NCI-H526 (cell line): ENCODE results near the gene PCAT7.
"Not testable (repeated sequence)": the region's sequence is repeated elsewhere in the genome, so short reads cannot be mapped to it uniquely, and the experiment has no call there.

Source experiments
- DNase-seq, 2 experiments: peaks; one replicate each; lab custom pipeline; 2025; lab: John Stamatoyannopoulos, UW

Gene PCAT7

GRCh38 chr9:94554439-94555331, at the start of gene PCAT7:
Gene PCAT7 (plus strand): TSS chr9:94555083.
- DNase-seq: peak; percentile 67 to 90

DNA sequence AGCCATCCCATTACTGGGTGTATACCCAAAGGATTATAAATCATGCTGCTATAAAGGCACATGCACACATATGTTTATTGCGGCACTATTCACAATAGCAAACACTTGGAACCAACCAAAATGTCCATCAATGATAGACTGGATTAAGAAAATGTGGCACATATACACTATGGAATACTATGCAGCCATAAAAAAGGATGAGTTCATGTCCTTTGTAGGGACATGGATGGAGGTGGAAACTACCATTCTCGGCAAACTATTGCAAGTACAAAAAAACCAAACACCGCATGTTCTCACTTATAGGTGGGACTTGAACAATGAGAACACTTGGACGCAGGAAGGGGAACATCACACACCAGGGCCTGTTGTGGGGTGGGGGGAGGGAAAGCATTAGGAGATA, 48.5 kb upstream of the PCAT7 start:
- DNase-seq: not testable (repeated sequence)

DNA sequence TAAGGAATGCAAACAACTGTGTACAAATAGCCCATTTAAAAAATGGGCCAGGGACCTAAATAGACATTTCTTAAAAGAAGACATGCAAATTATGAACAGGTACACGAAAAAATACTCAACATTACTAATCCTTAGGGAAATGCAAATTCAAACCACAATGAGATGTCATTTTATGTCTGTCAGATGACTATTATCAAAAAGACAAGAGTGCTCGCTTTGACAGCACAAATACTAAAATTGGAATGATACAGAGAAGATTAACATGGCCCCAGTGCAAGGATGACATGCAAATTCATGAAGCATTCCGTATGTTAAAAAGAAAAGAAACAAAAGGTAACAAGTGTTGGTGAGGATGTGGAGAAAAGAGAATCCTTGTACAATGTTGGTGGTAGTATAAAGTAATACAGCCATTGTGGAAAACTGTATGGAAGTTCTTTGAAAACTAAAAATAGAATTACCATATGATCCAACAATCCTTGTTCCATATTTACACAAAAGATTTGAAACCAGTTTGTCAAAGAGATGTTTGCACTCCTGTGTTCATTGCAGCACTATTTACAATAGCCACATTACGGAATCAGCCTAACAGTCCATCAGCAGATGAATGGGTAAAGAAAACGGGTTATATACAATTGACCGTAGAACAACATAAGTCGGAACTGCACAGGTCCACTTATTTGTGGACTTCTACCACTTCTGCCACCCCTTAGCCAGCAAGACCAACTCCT, 47.2 kb upstream of the PCAT7 start:
- DNase-seq: peak; percentile 58 to 63

DNA sequence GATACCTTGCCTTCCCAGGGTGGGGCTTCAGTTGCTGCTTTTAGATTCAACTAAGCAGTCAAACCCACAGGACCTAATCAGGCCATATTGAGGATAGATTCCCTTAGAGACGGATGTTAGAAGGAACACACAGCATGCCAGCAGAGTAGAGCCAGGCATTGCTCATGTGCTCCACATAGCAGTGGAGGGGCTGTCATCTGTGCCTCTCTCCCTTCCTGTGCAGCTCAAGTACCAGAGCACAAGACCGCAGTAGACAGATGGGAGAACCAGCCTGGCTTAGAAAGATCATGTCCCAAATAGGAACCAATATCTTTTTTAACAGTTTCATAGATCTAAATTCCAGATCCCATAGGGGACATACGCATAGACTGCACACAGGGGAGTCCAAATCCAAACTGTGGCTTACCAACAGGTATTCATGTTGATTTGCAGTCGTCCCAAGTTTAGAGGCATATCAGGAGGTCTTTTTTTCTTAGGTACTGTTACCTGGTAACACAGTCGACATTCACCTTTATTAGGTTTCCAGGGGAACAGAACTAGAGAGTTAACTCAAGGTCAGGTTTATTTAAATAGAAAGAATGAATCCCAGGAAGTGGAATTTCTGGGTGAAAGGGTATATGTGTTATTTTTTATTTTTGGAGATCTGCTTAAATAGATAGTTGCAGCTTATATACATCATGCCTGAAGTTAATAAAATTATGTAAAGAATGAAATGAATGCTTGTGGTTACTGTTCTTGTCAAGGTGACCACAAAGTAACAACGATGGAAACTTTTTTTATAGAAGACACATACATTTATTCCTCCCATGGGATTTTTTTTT, 43.5 kb upstream of the PCAT7 start:
- DNase-seq: no peak

- DNase-seq: no peak
These were observed 43.0 kb upstream of the PCAT7 start for GRCh38 chr9:94511955-94512265.

DNA sequence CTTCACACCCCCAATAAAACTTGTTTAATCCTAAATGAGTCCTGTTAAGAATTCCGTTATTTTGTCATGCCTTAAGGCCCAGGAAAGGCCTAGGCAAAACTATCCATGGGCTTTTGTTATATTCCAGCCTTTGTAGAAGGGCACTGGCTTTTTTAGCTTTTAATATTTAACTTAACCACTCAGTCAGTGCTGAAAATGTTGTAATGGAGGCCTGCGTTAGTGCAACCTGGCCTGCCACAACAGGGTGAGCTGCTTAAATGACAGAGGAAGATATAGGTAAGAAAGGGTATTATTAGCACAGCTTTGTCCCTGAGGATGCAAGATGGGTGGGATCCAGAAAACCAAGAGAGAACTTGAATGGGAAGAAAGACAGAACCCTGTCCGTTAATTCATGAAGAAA, 40.2 kb upstream of the PCAT7 start:
- no peak for DNase-seq

DNA sequence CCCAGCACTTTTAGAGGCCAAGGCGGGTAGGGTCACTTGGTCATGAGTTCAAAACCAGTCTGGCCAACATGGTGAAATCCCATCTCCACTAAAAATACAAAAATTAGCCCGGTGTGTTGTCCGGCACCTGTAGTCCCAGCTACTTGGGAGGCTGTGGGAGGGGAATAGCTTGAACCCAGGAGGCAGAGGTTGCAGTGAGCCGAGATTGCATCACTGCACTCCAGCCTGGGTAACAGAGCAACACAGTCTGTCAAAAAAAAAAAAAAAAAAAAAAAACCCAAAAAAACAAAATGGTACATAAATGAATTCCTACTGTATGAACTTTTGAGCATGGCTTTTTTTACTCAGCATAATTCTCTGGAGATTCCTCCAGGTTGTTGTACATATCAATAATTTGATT, 37.6 kb upstream of the PCAT7 start:
- no peak for DNase-seq

DNA sequence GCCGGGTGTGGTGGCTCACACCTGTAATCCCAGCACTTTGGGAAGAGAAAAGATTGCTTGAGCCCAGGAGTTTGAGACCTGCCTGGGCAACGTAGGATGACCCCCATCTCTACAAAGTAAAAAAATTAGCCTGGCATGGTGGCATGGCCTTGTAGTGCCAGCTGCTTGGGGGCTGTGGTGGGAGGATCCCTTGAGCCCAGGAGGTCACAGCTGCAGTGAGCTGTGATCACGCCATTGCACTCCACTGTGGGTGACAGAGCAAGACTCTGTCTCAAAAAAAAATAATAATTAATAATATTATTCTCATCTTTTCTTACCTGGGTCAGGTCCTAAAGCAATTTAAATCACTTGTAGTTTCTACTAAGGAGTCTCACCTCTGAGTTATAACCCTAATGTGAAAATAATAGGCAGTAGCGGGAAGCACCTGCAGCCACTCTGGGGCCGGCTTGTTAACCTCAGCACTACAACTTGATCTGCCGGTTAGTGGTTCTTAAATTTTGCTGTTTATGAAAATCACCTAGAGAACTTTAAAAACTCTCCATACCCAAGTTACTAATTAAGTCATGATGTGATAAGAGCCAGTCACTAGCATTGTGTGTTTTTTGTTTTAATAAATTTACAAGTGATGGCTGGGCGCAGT, 29.4 kb upstream of the PCAT7 start:
- DNase-seq: no peak

DNA sequence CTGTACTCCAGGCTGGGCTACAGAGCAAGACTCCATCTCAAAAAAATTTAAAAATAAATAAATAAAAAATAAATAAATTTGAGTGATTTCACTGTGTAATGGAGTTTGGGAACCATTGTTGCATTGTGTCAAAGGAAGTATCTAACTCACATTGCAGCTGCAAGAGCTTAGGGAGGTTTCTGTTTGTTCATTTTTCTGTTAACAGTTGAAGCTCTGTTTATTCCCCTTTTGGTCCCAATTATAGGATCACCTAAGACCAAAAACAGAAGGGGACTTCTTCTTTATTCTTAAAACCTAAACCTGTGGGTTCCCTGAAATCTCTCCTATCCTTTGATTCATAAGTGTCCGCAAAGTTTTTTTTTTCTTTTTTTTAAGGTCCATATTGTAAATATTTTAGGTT, 28.6 kb upstream of the PCAT7 start:
- no peak for DNase-seq

- no peak for DNase-seq
These were observed 27.9 kb upstream of the PCAT7 start for GRCh38 chr9:94526951-94527350.

DNA sequence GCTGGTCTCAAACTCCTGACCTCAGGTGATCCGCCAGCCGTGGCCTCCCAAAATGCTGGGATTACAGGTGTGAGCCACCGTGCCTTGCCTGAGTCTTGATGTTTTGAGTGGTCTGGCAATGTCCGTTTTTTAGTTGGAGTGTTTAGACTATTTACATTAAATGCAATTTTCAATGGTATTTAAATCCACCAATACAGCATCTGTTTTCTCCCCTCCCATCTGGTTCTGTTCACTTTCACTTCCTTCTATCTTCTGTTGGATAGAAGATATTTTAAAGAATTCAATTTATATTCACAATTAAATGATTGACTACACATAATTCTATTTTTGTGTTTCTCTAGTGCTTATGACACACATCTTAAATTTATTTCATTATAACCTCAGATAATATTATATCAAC, 26.0 kb upstream of the PCAT7 start:
- DNase-seq: no peak

DNA sequence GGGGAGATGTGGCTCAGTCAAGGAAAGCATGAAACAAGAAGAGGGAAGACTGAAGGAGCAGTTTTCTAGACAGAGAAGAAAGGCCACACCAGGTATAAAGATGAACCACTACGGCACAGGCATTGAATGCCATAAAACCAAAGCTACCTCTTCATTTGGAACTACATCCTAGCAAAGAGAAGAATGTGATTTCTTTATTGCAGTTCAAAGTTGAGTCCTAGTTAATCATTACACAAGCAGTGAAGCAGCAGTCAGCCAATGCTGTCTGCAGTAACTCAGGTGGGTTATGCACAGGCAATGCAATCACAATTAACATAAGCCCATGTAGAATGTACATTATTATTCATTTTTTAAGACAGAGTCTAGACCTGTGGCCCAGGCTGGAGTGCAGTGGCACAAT, 21.7 kb upstream of the PCAT7 start:
- no peak for DNase-seq

DNA sequence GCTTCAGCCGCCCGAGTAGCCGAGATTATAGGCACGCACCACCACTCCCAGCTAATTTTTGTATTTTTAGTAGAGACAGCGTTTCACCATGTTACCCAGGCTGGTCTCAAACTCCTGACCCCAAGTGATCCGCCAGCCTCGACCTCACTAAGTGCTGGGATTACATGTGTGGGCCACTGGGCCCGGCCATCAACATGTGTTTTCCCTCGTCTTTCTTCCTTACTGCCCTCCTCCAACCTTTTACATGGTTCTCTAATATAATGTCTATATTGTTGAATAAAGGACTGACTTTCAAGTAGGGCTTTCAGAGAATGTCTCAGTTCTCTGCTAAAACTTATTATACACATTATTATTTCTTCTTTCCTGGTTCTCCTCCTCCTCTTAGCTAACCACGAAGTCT, 21.3 kb upstream of the PCAT7 start:
- no peak for DNase-seq

DNA sequence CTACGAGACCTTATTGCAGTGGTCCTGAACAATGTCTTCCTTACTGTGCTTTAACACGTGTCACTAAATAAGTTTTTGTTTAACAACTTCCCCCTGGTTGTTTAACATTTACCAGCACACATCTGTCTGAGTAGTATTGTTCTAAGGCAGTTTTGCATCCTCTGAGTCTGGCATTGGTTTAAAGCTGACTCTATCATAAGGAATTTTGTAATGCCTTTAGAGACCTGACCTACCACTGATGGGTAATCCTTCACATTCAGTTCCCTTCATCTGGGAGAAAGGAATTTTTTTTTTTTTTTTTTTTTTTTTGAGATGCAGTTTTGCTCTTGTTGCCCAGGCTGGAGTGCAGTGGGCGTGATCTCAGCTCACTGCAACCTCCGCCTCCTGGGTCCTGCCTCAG, 20.0 kb upstream of the PCAT7 start:
- no peak for DNase-seq

DNA sequence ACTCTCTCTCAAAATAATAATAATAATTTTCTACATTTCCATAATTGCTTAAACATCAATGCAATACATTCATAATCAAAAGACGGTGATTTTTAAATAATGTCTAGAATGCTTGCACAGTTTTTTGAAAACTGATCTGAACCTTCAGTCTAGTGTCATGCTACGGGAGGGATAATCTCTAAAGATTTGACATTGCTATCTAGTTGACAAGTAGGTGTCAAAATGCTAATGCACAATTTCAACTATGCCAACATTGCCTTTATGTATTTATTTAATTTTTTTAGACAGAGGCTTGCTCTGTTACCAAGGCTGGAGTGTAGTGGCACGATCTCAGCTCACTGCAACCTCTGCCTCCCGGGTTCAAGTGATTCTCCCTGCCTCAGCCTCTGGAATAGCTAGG, 16.0 kb upstream of the PCAT7 start:
- no peak for DNase-seq

DNA sequence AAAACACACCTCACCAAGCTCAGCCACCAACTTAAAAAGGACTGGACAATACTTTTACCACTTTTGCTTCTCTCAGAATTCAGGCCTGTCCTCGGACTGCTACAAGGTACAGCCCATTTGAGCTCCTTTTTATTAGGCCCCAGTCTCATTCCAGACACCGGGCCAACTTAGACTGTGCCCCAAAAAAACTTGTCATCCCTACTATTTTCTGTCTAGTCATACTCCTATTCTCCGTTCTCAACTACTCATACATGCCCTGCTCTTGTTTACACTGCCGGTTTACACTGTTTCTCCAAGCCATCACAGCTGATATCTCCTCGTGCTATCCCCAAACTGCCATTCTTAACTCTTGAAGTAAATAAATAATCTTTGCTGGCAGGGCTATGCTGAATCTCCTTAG, 10.5 kb upstream of the PCAT7 start:
- not testable (repeated sequence) for DNase-seq

GRCh38 chr9:94545940-94546339, 8.9 kb upstream of the PCAT7 start:
- no peak for DNase-seq

DNA sequence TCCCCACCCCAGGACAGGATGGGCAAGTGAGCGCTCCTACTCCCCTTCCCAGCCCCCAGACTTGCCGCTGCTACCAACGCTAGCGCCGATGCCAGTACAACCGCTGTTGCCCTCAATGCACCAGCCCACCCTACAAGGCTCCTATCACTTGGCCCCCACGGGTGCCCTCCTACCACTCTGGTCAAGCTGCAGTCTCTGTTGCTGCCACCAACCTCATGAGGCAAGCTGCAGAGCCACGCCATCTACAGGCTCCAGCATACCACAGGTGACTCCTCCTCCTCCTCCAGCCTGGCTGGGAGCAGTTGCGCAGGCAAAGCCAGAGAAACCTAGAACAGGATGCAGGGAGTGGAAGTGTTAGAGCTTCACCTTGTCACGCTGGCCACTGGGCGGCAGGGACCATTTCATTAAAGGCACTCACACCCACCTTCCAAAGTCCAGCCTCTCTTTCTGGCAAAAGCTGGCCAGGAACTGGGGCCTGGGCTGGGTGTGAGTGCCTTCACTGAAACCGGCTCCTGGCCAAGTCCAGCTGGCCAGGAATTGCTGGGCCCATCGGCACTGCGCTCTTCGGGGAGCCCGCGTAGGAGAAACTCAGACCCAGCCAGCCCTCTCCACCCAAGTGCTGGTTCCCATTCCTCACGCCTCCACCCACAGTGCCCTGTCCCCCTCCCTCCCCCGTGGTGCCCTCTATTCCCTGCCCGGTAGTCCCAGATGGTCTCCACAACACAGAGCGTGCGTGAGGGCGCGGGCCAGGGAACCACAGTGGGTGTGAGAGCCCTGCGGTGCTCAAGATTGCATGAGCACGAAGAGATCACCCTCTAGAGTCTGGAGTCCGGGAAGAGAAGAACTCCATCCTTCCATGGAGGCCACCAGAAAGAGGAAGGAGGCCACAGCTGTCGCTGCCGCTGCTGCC, 1.6 kb upstream of the PCAT7 start:
- peak in 1 of 2 experiments; percentile 60 for DNase-seq

- DNase-seq: no peak
These were observed 825 bp upstream of the PCAT7 start for GRCh38 chr9:94554078-94554438.

DNA sequence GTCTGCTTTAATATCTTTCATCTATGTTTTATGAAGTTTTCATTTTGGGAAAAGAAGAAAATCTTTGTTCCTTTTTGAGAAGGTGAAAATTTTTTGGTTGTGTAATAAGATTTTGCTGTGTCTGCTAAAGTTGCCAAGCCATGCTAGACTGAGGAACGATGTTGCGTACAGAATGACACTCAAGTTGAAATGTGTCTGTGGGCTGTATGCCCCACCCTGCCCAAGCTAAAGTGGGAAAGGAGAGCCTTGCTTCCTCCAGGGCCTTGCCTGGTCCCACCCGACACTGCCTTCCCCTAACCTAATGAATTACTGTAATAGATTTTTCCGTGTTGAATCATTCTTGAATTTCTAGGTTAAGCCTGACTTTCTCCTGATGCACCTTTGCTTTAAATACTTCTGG, 2.5 kb downstream of the PCAT7 start:
- no peak for DNase-seq

- DNase-seq: no peak
These were observed 5.4 kb downstream of the PCAT7 start for GRCh38 chr9:94560237-94560636.
